Stimulated activated CD4-positive, alpha-beta T cell treated with anti-CD3 and anti-CD28 coated beads, TNF-alpha, amount 100 ng/mL, for 48 hours (primary cell): ENCODE results near the gene CXorf58.

Experiments used
- DNase-seq, 3 donors: peaks; one replicate each; pipeline ENCODE4 v3.0.0-alpha.2; 2020; ENCODE audit warnings: low read depth in 3 of 3

CXorf58 gene

DNA sequence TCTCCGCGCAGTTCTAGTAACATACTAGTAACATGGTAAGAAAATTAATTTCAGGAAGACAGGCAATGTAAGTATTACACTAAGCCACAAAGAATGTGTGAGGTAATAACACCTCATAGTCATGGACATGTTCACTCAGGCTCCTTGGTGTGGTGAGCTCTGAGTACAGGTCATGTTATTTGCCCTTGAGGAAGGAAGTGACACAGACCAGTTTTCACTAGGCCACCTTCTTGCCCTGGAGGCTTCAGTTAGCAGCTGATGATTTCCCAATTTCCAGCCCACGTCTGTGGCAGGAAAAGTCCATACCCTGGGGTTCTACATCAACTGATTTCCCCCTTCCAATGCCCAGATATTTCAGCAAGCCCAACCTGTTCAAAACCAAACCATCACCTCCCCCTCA is 6.7 kb upstream of the CXorf58 start:
- no peak for DNase-seq

DNA sequence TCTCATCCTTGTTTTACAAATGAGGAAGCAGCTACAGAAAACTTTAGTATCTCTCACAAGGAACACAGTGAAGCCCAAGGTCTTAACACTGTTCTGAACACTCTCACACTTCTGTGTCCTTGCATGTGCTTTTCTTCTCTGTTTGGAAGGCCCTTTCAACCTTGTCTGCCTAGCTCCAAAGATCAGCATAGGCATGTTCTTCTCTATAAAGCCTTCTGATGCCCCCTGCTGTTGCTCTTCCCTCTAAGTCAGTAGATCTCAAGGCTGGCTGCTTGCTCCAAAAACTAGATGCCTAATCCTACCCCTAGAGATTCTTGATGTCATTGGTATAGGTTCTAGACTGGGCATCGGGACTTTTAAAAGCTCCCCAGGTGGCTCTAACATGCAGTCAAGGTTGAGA is 6.0 kb upstream of the CXorf58 start:
- no peak for DNase-seq

- DNase-seq: no peak
Measured at GRCh38 chrX:23902419-23902818, 5.4 kb upstream of the CXorf58 start.

- no peak for DNase-seq
Measured at GRCh38 chrX:23904096-23904495, 3.7 kb upstream of the CXorf58 start.

- no peak for DNase-seq
Measured at GRCh38 chrX:23907111-23907497, 702 bp upstream of the CXorf58 start.

DNA sequence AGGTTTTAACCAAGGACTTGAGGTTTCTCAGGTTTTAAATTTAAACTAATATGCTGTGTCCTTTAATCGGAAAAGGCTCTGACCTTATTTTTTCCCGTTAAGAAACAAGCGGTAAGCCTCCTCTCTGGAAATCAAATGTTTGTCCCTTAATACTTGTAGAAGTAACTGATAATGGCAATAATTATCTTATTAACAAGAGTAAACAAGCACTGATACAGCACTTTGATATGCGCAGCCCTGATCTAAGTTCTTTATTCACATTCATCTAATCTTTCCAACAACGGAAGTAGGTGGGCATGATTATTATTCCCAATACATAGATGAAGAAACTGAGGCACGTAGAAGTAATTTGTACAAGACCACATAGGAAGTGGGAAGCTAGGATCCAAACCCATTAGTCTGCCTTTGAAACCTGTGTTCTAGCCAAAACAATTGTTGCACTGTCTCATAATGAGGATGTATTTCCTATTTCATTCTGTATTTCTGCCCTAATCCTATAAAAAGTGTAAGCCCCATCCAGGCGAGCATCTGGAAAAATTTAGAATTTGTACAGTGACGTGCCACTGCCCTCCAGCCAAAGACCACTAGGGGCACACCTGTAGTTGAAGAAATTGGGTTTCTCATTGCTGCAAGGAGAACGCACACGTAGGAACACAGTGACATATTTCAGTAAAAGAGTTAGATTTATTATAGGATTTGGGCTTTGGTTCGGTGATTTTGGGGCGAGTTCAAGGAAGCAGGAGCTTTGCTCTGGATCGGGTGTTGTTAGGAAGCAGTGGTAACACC is 606 bp downstream of the CXorf58 start:
- DNase-seq: no peak

DNA sequence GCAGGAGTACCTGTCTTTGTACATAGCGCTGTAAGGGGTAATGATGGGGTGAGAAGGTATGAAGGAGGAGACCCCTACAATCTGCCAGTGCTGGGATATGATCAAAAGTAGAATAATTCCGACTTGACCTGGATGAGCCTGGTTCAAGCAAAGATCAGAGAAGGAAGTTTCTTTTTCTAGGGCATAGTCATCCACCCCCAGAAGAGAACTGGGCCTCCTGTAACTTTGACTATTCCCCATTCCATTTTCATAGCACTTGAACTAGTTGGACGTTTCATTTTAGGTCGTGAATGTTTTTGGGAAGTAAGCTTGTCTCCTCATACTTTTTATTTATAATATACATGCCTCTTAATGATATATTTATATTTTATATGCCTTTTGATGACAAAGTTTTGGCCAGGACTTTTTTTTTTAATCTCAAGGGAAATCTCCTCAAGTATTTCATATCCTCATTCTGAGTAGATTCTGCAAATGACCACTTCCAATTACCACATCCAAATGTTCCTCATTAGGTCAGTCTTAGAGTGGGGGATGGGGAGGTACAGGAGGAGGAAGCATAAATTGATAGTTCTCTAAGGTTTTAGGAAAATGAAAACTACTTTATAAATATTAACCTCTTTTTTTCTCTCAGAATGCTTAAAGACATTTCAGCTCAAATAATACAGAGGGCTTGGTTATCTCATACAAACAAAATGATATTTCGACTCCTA is 3.5 kb downstream of the CXorf58 start:
- DNase-seq: no peak

- no peak for DNase-seq
Measured at GRCh38 chrX:23919148-23919547, 11.3 kb downstream of the CXorf58 start.

GRCh38 chrX:23919706-23920320 is 12.0 kb downstream of the CXorf58 start:
- no peak for DNase-seq

DNA sequence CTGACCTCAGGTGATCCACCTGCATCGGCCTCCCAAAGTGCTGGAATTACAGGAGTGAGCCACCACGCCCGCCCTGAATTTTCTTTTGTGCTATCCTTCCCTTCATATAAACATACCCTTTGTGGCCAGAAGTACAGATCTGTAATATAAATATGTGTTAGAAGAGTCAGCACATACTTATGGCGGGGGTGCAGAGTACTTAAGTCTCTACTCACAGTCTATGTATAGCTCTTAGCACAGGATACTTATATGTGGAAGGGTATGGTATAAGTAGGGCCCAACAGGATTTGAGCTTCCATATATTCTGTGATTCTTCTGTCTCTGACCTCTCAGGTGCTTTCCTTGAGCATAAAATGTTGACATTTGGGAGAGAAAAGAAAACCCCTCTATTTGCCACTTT is 18.2 kb downstream of the CXorf58 start:
- no peak for DNase-seq

- no peak for DNase-seq
Measured at GRCh38 chrX:23930894-23931604, 23.2 kb downstream of the CXorf58 start.

- DNase-seq: no peak
Measured at GRCh38 chrX:23932046-23932445, 24.2 kb downstream of the CXorf58 start.

DNA sequence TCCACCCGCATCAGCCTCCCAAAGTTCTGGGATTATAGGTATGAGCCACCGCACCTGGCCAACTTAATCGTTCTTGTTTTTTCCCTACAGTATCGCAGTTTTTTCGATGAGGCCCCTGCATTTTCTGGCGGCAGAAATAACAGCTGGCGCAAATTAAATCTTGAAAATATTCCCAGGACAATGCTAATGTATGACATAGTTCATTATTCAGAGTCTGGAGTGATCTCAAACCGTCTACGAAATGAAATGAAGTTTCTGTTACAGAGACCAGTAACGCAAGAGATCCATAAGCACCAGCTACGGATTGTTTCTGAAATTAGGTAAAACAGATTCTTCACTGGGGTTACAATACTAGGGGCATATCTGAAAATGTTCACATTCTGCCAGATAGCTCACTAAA is 27.3 kb downstream of the CXorf58 start:
- DNase-seq: no peak

- no peak for DNase-seq
Measured at GRCh38 chrX:23936180-23936579, 28.4 kb downstream of the CXorf58 start.

DNA sequence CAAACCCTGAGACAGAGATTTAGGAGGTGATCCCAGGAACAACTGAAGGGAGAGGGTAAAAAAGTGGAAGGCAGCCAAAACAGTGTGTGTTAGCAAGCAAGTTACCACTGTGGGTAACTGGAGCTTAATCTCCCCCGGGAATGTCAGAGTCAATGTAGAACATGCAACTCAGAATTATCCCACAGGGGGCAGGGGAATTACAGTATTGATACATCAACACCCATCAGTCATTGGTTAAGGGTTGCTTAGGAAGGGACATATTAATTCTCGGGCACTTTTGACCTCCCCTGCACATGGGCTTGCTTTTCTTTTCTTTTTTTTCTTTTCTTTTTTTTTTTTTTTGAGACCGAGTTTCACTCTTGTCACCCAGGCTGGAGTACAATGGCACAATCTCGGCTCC is 29.3 kb downstream of the CXorf58 start:
- DNase-seq: no peak

- no peak for DNase-seq
Measured at GRCh38 chrX:23938690-23939089, 30.9 kb downstream of the CXorf58 start.

- DNase-seq: no peak
Measured at GRCh38 chrX:23939203-23939602, 31.4 kb downstream of the CXorf58 start.

DNA sequence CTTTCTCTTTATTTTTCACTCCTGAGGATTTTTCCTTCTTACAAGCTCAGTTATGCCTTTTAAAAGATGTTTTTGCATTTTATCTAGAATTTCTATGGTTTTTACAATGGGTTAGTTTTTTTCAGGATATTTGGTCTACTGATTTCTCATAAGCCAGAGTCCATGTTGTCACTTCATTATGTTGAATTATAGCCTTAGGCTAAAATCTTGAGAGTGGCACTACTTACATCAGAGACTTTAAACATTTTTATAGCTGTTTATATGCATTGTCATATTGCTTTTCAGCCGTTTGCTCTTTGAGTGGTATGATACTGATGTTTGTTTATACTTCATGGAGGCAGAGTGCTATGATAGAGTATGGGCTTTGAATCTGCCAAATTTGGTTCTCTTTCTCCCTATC is 36.4 kb downstream of the CXorf58 start:
- DNase-seq: no peak

DNA sequence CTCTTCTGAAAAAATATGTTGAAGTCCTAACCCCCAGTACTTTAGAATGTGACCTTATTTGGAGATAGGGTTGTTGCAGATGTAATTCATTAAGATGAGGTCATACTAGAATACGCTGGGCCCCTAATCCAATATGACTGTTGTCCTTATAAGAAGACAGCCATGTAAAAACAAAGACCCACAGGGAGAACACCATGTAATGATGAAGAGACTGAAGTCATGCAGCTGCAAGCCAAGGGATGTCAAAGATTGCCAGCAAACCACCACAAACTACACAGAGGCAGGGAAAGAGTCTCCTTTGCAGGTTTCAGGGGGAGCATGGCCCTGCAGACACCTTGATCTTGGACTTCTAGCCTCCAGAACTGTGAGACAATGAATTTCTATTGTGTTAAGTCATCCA is 37.4 kb downstream of the CXorf58 start:
- DNase-seq: no peak

GRCh38 chrX:23952391-23952790 is 44.6 kb downstream of the CXorf58 start:
- no peak for DNase-seq

DNA sequence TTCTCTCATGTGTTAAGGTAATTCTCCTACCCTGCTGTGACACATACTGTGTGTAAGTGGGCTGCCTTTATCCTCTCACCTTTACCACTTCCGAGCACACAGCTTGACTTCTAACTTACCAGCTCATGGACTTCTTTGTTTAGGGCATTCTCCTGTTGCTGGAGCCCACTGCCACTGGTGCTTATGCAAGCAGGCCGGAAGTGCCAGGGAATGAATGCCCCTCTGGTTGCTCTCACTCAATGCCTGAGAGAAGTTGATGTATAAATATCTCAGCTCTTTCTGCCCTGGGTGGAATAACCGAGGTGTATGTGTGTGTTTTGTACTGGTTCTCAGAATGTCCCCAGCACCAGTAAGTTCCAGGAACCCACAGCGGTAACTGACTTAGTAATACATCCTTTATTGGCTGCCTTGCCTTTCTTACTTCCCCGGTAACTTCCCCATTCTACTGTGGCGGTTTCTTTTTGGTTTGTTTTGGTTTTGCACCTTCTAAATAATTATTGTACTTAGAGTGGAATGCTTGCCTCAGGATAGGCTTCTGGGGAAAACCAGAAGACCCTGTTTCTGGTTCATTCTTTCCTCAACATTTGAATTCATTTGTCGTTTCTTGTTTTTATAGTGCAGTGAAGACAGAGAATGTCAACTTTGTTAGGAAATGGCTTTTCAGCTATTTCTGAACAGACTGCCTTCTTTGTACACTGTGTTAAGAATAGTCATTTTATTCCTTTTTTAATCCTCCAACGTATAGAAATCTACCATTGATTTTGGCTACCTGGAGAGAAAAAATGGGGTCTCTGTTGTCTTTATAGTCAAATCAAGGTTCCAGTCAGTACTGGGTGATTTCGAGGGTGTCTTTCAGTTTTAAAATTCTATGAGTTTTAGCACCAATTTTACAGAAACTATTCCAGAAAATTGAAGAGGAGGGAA is 45.4 kb downstream of the CXorf58 start:
- DNase-seq: peak in 2 of 3 donors; percentile 9 to 18
